PC-3 (cell line): ENCODE measurements around the gene UQCRC2.

ENCODE experiments used
- EZH2 ChIP-seq: fragments of 300-600 bp; sonication (generic); IDR thresholded peaks from one replicate; pipeline ENCODE4 v1.6.1; 2017; ENCODE audit warnings: antibody characterized with exemption, mild to moderate bottlenecking, low read length; ENCODE audit not compliant: unreplicated experiment
- EZH2phosphoT487 ChIP-seq: fragments of 300-600 bp; sonication (generic); IDR thresholded peaks from 2 replicates; pipeline ENCODE4 v1.6.1; 2018; ENCODE audit warnings: mild to moderate bottlenecking, antibody characterized with exemption, low read length, borderline replicate concordance
- TF ChIP-seq, protein P1 (sequence below): fragments of 300-600 bp; sonication (generic); conservative IDR thresholded peaks from 2 replicates; pipeline ENCODE4 v1.5.1; 2017; ENCODE audit warnings: antibody characterized with exemption, low read depth, mild to moderate bottlenecking, low read length

DNA sequence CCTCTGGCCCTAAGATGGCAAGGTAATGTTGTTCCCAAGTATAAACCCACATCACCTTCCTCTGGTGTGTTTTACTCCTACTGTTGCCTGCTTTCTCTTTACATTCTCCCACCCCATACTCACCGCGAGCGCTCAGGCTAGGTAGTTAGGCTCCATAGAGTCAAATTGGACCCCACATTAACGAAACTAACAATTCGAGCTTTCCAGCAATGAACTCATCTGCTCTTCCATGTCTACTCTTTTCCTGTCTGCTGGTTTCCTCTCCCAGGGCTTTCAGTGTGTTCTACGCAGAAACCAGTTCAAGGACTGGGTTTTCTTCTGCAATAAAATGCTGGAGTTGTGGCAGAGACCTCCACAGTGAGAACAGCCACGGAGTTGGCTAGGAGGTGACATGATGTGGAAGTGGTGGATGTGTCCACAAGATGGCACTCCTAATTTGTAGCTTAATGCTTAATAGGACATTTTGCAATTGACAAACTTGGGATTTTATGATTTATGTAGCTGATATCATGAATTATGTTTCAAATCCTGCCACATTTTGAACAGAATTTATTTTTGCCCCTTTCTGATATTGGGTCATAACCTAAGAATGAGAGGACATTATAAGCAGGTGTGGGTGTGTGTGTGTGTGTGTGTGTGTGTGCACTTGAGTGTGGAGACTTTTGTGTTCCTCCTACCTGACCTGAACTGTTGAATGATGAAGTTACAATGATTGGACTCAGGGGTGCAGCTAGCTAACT is 2.2 kb upstream of the UQCRC2 start:
- TF ChIP-seq, protein P1, sequence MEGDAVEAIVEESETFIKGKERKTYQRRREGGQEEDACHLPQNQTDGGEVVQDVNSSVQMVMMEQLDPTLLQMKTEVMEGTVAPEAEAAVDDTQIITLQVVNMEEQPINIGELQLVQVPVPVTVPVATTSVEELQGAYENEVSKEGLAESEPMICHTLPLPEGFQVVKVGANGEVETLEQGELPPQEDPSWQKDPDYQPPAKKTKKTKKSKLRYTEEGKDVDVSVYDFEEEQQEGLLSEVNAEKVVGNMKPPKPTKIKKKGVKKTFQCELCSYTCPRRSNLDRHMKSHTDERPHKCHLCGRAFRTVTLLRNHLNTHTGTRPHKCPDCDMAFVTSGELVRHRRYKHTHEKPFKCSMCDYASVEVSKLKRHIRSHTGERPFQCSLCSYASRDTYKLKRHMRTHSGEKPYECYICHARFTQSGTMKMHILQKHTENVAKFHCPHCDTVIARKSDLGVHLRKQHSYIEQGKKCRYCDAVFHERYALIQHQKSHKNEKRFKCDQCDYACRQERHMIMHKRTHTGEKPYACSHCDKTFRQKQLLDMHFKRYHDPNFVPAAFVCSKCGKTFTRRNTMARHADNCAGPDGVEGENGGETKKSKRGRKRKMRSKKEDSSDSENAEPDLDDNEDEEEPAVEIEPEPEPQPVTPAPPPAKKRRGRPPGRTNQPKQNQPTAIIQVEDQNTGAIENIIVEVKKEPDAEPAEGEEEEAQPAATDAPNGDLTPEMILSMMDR = peak; percentile 69
- TF ChIP-seq EZH2phosphoT487 = no peak
- TF ChIP-seq EZH2 = no peak
